ENCODE measurements around the gene KIAA1143.

Gene KIAA1143

DNA sequence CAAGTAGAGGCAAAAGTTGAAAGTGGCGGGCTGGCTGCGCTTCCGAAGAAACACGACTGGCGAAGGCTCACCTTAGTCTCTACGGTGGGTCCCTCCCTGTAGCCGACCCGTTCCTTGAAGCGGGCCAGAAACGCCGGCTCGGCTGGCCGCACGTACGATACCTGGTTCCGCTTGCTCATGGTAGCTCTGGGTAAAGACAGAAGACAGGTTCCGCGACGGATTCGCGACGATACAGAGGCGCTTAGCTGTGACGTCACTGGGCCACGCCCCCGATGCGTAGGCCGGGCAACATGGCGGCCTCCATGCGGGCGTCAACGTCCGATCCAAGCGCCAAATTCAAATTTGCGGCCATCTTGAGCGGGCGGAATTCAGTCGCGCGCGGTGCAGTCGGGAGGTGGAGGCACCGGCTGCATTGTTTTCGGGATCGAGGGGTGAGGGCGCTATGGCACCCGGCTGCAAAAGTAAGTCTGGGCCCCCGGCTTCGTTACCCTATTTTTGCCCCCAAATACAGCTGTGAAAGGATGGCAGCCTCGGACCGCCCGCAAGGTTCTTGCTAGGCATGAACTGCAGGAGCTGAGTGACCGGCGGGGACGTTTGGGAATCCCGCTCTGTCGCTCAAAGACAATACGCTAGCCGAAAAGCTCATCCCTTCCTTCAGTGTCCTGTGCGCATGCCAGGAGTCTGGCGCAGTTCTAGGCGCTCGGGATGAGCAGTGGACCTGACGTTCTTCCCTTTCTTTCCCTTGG lies at the start of gene KIAA1143, which contains the start of gene KIF15:
KIAA1143 (minus strand) TSS at position 196 of the 746 bp plus-strand sequence; CDS start at position 179, 17 bp downstream.
KIF15 (plus strand) TSS at position 371 of the 746 bp plus-strand sequence; CDS start at position 443, 72 bp downstream.
- peak; percentile 96 for DNase-seq (ENCODE audit: low spot score)
- TF ChIP-seq, protein P1, sequence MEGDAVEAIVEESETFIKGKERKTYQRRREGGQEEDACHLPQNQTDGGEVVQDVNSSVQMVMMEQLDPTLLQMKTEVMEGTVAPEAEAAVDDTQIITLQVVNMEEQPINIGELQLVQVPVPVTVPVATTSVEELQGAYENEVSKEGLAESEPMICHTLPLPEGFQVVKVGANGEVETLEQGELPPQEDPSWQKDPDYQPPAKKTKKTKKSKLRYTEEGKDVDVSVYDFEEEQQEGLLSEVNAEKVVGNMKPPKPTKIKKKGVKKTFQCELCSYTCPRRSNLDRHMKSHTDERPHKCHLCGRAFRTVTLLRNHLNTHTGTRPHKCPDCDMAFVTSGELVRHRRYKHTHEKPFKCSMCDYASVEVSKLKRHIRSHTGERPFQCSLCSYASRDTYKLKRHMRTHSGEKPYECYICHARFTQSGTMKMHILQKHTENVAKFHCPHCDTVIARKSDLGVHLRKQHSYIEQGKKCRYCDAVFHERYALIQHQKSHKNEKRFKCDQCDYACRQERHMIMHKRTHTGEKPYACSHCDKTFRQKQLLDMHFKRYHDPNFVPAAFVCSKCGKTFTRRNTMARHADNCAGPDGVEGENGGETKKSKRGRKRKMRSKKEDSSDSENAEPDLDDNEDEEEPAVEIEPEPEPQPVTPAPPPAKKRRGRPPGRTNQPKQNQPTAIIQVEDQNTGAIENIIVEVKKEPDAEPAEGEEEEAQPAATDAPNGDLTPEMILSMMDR (IDR thresholded peaks at IDR 0.05), result no peak
- H3K27ac ChIP-seq, result peak within 1 kb of the TSS; percentile 31 to 73
- peak within 1 kb of the TSS; percentile 75 for H3K4me3 ChIP-seq

GRCh38 chr3:44805960-44806359 lies 44.5 kb upstream of the KIAA1143 start:
- DNase-seq (ENCODE audit: low spot score), result no peak
- Histone ChIP-seq H3K27ac (no peak overlapping the region), H3K4me3 (no peak overlapping the region)
- TF ChIP-seq, protein P1 (IDR thresholded peaks at IDR 0.05), result no peak

DNA sequence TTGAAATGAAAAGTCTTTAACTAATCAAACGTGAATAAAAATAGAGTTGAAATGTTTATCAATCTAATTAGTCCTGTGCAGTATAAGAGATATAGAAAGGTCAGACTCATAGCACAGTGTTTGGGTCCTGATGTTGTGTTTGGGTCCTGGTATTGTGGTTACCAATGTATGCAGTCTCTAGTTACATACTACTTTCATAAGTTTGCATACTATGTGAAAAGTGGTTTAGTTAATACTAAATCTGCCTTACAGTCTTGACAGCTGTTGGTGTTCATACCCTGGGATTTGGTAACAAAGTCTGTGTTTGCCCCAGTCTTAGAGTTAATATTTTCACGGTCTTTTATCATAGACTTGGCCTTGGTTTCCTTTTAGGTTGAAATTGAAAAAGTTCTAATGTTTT lies 41.9 kb upstream of the KIAA1143 start:
- no peak overlapping the region for H3K27ac ChIP-seq
- H3K4me3 ChIP-seq, result no peak overlapping the region
- TF ChIP-seq, protein P1 (IDR thresholded peaks at IDR 0.05), result no peak
- no peak for DNase-seq (ENCODE audit: low spot score)

DNA sequence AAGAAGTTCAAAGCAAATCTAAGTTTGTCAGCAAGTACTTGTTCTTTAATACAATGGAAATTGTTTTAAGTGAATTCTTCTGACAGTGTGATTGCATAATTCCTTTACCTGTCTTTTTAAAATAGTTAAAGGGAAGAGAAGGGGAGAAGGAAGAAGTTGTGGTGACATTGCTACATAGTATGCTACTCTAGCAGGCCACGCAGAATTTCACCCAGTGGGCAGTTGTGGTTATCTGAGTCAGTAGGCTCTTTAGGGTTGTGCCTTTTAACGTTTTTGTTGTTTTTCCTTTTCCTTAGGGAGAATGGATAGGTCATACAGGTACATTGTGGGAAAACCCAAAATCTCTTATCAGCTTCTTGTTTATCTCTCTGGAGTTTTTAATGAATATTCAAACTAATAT lies 40.6 kb upstream of the KIAA1143 start:
- TF ChIP-seq, protein P1 (IDR thresholded peaks at IDR 0.05), result no peak
- Histone ChIP-seq H3K4me3 (no peak overlapping the region), H3K27ac (no peak overlapping the region)
- DNase-seq (ENCODE audit: low spot score), result no peak

DNA sequence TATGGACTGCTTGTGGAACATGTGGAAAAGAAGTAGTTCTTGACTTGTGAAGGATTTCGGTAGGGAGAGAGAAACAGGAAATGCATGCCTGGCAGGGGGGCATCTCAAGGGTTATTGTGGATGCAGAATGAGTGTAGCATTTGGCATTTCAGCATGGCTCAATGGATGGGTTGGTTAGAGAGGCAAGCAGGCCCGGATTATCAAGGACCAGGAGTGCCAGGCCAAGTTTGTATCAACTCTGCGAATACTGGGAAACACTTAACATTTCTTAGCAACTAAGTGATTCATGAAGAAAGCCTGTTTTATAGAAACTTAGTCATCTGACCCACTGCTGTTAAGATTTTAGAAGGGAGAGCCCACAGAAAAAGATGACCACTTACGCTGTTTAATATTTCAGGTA lies 33.8 kb upstream of the KIAA1143 start:
- Histone ChIP-seq H3K4me3 (no peak overlapping the region), H3K27ac (no peak overlapping the region)
- TF ChIP-seq, protein P1 (IDR thresholded peaks at IDR 0.05), result no peak

DNA sequence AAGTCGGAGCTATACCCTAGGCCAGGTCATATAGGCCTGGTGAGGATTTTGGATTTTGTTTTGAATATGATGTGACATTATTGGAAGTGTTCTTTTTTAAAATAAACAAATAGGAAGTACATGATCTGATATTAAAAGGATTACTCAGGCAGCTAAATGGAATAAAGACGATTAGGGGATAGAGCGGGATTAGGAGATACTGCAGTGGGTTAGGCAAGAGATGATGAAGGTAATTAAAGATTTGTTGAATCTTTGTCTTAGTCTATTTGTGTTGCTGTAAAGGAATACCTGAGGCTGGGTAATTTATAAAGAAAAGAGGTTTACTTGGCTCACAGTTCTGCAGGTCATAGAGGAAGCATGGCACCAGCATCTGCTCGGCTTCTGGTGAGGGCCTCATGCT lies 21.5 kb upstream of the KIAA1143 start:
- no peak overlapping the region for H3K27ac ChIP-seq
- DNase-seq (ENCODE audit: low spot score), result no peak
- H3K4me3 ChIP-seq, result no peak overlapping the region
- TF ChIP-seq, protein P1 (IDR thresholded peaks at IDR 0.05), result no peak

More for the DNA sequence above, 33.8 kb upstream of the KIAA1143 start:
- DNase-seq (ENCODE audit: low spot score), result no peak

DNA sequence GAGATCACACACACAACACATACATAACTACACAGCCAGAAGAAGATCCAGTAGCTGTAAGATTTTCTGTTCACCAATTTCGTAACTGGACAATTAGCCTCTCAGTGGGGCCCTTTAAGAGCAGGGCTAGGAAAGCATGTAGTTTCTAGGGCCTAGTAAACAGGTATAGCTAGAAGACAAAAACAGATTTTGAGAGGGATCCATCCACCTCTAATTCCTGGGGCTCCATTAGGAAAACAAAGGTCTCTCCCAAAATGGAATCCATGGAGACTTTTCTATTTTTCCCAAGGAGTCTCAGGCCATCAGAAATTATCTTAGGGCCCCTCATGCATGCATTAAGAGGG lies 10.7 kb upstream of the KIAA1143 start:
- Histone ChIP-seq H3K4me3 (no peak overlapping the region), H3K27ac (no peak overlapping the region)
- DNase-seq (ENCODE audit: low spot score), result no peak
- TF ChIP-seq, protein P1 (IDR thresholded peaks at IDR 0.05), result no peak

Measured in coronary artery (tissue), 2 donors.